CD4-positive, alpha-beta T cell treated with Interleukin-15 for 1 hour (primary cell): ENCODE data around the gene PTGS1.

Source experiments
- DNase-seq: peaks from one replicate; pipeline ENCODE4 v3.0.0-alpha.2; 2020

PTGS1 gene

DNA sequence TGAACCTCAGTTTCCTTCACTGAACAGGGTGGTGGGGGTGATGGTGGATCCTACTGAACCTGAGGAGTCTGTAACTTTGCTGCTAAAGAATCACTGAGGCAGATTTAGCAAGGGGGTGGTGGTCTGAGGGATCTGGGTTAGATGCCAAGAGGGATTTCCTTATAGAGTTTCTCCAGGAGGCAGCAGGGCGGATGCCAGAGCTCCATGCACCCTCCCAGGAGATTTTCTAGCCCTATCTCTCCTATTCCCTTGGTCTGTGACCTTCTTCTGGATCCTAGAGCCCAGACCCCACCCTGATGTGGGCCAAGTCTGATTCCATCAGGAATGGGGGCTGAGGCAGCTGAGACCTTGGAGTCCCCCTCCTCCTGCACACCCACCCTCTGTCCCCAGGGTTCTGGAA lies 6.0 kb downstream of the PTGS1 start:
- DNase-seq = no peak

DNA sequence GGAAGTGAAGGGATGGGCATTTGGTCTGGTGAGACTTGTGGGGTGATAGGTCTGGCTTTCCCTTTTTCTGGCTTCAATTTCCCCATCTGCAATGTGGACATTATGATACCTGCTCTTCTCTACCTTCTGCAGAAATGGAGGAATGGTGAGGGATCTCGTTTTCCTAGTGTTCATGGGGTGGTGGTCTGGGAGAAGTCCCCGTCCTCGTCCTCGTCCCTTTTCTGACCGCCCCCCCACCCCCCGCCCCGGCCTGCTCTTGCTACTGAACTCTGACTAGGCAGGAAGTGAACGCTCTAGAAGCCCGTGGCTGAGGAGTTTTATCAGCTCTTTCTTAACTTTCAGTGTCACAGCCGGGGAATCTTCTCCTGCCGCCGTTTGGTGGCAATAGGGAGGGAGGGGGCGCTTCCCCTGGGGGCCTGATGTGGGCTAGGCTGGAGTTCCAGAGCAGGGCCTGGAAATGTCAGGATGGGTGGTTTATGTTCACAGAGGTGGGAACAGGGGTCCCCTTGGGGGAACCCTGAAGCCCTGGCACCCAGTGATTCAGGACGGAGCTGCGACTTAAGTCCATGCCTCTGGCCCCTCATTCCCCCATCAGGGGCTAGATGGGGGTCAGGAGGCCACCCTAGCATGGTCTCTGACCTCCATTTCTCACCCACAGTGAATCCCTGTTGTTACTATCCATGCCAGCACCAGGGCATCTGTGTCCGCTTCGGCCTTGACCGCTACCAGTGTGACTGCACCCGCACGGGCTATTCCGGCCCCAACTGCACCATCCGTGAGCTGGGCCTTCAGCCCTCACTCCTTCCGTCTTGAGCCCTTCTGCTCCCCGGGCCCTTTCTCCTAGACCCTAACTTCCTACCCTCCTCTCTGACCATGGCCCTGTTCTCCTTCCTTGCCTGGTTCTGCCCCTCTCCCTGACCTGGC lies 6.7 kb downstream of the PTGS1 start:
- DNase-seq = no peak

DNA sequence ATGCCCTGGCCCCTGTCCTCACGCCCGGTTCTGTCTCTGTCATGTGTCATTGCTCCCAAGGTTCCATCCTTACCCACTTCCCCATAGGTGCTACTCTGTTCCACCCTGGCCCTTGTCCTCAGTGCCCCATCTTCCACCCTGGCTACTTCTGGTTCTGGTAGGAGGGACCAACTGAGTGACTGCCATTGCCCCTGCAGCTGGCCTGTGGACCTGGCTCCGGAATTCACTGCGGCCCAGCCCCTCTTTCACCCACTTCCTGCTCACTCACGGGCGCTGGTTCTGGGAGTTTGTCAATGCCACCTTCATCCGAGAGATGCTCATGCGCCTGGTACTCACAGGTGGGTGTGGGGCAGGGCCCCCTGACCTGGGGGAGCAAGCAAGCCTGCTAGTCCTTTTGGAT lies 7.4 kb downstream of the PTGS1 start:
- DNase-seq = no peak

DNA sequence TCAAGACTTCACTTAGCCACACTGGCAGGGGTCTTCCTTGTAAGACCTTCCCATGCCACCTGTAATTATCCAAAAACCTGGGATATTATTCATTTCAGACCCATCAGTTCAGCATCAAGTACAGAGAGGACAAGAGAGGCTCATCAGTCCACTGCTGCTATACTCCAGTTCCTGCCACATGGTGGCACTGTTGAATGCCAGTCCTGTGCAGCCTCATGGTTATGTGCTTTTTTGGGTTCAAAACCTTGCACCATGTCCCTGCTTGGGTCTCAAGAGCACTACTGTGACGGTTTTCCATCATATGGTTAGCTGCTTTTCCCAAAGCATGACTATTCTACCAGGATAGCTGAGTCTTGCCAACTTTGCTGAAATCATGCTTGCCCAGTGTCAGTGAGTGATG lies 8.5 kb downstream of the PTGS1 start:
- no peak for DNase-seq

DNA sequence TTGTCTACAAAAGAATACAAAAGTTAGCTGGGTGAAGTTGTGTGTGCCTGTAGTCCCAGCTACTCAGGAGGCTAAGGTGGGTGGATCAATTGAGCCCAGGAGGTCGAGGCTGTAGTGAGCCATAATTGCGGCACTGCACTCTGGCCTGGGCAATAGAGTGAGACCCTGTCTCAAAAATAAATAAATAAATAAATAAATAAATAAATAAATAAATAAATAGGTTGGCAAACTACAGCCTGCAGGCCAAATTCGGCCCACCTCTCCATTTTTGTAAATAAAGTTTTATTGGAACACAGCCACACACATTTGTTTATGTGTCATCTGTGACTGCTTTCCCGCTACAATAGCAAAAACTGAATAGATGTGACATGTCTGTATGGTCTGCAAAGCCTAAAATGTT lies 9.5 kb downstream of the PTGS1 start:
- DNase-seq = no peak

DNA sequence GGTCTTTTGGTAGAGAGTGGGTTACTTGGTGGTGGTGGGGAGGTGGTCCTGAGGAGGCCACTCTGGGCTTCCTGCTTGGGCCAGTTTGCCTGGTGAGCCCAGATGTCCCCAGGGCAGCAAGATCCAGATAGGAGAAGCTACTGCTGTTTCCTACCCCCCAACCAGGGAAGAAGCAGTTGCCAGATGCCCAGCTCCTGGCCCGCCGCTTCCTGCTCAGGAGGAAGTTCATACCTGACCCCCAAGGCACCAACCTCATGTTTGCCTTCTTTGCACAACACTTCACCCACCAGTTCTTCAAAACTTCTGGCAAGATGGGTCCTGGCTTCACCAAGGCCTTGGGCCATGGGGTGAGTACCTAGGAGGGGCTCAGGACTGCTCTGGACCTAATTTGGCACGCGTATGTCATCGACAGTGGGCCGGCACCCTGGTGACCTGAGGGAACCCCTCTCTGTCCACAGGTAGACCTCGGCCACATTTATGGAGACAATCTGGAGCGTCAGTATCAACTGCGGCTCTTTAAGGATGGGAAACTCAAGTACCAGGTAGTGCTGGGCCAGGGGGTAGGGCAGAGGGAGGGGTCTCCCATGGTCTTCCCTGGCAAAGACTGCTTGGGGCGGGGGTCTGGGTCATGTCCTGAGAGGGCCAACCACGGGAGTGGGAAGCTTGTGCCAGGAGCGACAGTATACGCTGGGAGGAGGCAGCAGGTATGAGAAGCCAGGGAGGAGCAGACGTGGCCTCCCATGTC lies 10.6 kb downstream of the PTGS1 start:
- no peak for DNase-seq

DNA sequence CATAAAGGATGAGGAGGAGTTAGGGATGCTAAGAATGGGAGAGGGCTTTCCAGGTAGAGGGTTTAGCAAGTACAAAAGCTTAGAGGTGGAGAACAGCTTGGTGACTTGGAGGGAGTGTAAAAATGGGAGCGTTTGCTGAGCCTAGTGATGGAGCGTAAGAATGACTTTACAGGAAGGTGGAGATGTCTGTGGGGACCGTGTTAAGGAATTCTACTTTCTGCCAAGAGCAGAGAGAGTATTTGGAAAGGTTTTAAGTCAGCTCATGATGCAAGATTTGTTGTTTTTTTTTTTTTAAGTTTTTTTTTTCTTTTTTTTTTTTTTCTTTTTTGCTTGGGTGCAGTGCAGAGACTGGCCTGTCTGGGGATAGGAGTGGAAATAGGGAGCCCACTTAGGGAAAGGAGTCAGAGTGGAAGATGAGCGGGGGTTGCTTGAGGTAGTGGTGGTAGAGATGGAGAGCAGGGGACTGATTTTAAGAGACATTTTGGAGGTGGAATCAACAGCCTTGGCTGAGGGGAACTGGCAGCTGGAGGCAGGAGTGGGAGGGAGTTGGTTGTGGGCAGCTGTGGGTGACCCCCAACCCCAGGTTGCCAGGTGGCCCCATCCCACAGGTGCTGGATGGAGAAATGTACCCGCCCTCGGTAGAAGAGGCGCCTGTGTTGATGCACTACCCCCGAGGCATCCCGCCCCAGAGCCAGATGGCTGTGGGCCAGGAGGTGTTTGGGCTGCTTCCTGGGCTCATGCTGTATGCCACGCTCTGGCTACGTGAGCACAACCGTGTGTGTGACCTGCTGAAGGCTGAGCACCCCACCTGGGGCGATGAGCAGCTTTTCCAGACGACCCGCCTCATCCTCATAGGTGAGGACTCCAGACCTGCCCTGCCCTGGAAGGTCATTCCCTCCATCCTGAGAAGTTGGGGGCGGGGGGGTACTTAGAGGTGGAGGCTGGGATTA lies 12.4 kb downstream of the PTGS1 start:
- no peak for DNase-seq

DNA sequence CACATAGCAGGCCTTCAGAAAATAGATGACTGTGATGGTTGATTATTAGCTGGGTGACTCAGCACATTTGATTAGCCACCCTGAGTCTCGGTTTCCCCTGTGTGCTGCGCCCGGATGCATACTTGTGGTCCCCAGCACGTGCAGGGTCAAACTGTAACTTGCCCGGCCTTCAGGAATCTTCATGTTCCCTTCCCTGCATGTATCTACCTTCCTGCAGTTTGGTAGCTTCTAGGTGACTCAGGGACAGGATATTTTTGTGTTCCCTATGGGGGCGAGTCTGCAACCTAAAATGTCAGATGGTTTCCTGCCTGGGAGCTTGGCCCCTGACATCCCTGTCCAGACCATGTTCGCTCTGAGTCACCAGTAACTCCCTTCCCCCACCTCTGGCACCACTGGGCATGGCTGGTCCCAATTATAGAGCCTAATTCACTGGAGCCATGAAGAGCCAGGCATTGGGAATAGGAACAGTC lies 13.2 kb downstream of the PTGS1 start:
- no peak for DNase-seq

DNA sequence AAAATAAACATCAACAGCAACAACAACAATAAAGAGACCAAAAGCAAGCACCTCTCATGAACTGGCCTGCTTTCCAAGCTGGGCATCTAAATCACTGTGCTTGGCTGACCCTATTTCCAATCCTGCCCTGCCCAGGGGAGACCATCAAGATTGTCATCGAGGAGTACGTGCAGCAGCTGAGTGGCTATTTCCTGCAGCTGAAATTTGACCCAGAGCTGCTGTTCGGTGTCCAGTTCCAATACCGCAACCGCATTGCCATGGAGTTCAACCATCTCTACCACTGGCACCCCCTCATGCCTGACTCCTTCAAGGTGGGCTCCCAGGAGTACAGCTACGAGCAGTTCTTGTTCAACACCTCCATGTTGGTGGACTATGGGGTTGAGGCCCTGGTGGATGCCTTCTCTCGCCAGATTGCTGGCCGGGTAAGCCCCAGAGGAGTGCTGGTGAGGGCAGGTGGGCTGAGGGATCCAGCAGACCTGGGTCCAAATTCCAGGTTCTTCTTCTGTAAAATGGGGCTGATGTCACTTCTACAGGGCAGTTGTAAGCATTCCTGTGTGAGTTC lies 15.6 kb downstream of the PTGS1 start:
- no peak for DNase-seq

DNA sequence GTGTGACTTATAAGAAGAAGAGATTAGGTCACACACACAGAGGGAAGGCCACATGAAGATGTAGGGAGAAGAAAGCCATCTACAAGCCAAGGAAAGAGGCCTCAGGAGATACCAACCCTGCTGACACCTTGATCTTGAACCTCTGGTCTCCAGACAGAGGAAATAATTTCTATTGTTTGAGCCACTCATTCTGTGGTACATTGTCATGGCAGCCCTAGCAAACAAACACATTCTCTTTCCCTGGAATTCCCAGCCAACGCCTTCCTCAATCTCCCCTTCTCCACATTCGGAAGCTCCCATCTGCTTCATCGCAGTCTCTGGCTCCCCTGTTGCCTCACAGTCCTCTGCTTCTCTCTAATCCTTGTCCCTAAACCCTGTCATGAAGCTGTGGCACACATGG lies 16.7 kb downstream of the PTGS1 start:
- DNase-seq = no peak

DNA sequence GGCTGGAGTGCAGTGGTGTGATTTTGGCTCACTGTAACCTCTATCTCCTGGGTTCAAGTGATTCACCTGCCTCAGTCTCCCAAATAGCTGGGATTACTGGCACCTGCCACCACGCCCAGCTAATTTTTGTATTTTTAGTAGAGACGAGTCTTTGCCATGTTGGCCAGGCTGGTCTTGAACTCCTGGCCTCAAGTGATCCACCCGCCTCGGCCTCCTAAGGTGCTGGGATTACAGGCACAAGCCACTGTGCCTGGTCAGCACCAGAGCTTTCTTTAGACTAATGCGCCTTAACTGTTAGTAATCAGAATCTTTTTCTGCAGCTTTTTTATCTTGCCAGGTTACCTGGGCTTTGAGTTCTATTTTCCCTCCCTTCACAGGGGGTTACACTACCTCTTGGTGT lies 18.4 kb downstream of the PTGS1 start:
- DNase-seq = no peak

DNA sequence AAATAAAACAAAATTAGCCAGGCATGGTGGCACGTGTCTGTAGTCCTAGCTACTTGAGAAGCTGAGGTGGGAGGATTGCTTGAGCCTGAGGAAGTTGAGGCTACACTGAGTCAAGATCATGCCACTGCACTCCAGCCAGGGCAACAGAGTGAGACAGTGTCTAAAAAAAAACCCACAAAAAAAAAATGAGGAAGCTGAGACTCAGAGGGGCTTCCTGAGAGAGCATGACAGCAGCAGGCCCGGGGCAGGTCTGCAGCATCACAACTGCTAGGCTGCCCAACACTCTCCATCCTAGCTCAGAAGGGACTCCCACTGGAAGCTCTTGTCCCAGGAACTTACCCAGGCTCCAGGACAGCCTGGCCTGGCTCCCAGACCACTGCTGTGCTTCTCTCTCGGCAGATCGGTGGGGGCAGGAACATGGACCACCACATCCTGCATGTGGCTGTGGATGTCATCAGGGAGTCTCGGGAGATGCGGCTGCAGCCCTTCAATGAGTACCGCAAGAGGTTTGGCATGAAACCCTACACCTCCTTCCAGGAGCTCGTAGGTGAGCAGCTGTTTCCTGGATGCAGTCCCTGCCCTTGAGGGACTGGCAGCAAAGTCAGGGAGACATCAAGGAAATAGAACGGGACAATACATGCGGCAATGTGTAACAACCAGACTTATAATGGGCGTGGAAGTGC lies 19.1 kb downstream of the PTGS1 start:
- peak; percentile 56 for DNase-seq

DNA sequence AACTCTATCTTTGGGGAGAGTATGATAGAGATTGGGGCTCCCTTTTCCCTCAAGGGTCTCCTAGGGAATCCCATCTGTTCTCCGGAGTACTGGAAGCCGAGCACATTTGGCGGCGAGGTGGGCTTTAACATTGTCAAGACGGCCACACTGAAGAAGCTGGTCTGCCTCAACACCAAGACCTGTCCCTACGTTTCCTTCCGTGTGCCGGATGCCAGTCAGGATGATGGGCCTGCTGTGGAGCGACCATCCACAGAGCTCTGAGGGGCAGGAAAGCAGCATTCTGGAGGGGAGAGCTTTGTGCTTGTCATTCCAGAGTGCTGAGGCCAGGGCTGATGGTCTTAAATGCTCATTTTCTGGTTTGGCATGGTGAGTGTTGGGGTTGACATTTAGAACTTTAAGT lies 21.5 kb downstream of the PTGS1 start:
- no peak for DNase-seq

DNA sequence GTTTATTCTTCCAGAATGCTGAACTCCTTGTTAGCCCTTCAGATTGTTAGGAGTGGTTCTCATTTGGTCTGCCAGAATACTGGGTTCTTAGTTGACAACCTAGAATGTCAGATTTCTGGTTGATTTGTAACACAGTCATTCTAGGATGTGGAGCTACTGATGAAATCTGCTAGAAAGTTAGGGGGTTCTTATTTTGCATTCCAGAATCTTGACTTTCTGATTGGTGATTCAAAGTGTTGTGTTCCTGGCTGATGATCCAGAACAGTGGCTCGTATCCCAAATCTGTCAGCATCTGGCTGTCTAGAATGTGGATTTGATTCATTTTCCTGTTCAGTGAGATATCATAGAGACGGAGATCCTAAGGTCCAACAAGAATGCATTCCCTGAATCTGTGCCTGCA lies 21.9 kb downstream of the PTGS1 start:
- no peak for DNase-seq

DNA sequence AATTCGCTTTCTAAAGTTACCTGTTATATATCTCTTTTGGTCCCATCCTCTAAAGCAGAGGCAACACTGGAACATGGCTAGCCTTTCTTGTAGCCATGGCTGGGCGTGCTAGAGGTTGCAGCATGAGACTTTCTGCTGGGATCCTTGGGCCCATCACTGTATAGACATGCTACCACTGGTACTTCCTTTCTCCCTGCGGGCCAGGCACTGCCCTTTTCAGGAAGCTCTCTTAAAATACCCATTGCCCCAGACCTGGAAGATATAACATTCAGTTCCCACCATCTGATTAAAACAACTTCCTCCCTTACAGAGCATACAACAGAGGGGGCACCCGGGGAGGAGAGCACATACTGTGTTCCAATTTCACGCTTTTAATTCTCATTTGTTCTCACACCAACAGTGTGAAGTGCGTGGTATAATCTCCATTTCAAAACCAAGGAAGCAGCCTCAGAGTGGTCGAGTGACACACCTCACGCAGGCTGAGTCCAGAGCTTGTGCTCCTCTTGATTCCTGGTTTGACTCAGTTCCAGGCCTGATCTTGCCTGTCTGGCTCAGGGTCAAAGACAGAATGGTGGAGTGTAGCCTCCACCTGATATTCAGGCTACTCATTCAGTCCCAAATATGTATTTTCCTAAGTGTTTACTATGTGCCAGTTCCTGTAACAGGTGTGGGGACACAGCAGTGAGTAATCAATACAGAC lies 22.6 kb downstream of the PTGS1 start:
- DNase-seq = no peak

DNA sequence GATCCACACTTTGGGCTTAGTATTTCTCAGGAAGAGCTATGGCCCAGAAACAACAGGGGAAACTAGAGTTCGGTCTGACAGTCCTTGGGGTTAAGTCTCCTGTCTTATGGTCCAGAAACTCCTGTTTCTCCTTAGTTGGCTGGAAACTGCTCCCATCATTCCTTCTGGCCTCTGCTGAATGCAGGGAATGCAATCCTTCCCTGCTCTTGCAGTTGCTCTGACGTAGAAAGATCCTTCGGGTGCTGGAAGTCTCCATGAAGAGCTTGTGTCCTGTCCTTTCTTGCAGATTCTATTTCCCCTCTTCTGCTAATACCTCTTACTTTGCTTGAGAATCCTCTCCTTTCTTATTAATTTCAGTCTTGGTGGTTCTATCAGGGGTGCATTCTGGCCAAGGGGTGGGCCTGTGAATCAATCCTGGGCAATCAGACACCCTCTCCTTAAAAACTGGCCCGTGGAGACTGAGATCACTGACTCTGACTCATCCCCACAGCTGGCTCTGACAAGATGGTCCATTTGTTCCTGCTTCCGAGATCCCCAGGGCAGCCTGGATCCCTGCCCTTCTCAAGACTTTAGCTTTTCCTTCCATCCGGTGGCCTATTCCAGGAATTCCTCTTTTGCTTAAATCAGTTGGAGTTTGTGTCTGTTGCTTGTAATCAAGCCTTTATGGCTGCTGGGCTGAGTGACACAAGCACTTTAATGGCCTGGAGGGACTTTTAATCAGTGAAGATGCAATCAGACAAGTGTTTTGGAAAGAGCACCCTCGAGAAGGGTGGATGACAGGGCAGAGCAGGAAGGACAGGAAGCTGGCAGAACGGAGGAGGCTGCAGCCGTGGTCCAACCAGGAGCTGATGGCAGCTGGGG lies 23.7 kb downstream of the PTGS1 start:
- DNase-seq = no peak

DNA sequence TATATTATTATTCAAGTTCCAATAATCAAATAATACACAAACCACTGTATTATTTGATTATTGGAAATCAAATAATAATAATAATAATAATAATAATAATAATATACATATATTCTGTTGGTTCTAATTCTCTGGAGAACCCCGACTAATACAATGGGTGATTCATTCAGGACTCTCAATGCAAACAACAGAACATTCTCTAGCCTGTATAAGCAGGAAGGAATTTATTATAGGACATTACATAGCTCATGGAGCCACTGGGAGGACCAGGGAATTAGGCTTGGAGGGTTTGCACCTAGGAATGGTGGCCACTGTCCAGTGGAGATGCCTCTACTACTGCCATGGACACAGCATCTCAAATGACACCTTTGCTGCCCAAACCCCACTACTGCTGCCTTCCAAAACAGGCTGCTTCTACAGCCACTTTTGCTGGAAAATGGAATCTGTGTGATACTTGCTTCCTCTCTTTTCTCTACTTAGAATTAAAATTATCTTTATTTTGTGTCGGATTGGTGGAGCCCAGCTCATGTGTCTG lies 25.9 kb downstream of the PTGS1 start:
- no peak for DNase-seq

DNA sequence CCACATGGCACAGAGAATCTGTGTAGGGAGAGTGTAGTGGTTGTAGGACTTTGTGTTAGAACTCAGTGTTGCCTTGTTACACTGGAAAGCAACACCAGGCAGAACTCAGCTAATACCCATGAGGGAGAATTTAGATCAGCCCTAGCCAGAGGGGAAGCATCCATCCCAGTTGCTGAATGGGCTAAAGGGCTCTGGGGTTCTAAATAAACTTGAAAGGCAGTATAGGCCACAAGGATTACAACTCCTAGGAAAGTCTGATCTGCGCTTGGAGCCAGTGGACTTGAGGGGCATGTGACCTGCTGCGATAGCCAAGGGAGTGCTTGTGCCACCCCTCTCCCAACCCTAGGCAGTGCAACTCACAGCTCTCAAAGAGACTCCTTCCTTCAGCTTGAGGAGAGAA lies 26.9 kb downstream of the PTGS1 start:
- no peak for DNase-seq

DNA sequence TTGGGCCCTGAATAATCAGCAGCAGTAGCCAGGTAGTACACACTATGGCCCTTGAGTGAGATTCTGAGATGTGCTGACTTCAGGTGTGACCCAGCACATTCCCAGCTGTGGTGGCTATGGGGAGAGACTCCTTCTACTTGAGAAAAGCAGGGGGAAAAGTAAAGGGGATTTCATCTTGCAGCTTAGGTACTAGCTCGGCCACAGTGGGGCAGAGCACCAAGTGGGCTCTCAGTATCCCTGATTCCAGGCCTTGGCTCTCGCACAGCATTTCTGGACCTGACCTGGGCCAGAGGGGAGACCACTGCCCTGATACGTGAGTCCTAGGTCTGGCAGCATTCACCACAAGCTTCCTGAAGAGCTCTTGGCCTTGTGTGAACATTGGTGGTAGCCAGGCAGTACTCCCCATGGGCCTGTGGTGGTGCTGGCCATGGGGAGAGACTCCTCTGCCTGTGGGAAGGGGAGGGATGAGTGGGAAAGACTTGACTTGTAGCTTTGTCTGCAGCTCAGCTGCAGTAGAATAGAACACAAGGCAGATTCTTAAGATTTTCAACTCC lies 27.6 kb downstream of the PTGS1 start:
- DNase-seq = no peak

DNA sequence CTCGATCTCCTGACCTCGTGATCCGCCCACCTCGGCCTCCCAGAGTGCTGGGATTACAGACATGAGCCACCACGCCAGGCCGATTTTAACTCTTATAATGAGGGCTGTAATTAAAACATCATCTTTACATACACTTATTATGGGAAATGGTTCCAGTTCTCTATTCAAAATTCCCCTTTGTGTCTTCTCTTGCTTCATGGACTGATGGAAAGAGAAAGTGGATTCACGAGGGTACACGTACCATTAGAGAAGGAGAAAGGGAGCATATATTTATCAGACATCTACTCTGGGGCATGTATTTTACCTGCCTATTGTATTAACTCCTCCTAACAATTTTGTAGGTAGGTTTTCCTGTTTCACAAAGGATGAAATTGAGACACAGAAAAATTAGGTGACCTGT lies 31.1 kb downstream of the PTGS1 start:
- no peak for DNase-seq
